D341Med (cell line): ENCODE results near the gene LHFPL3.
A peak's percentile ranks its signal among the peaks of the same experiment; 100 is the strongest.
"Not testable (repeated sequence)": the region's sequence is repeated elsewhere in the genome, so short reads cannot be mapped to it uniquely, and the experiment has no call there.

ENCODE experiments used
- DNase-seq: peaks from one replicate; pipeline ENCODE4 v3.0.0; 2012; ENCODE audit warnings: low spot score

The LHFPL3 gene

DNA sequence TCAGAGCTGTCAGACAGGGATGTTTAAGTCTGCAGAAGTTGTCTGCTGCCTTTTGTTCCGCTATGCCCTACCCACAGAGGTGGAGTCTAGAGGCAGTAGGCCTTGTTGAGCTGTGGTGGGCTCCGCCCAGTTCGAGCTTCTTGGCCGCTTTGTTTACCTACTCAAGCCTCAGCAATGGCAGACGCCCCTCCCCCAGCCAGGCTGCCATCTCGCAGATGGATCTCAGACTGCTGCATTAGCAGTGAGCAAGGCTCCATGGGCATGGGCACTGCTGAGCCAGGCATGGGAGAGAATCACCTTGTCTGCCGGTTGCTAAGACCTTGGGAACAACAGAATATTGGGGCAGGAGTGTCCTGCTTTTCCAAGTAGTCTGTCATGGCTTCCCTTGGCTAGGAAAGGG lies 267.2 kb downstream of the LHFPL3 start:
- DNase-seq: not testable (repeated sequence)

DNA sequence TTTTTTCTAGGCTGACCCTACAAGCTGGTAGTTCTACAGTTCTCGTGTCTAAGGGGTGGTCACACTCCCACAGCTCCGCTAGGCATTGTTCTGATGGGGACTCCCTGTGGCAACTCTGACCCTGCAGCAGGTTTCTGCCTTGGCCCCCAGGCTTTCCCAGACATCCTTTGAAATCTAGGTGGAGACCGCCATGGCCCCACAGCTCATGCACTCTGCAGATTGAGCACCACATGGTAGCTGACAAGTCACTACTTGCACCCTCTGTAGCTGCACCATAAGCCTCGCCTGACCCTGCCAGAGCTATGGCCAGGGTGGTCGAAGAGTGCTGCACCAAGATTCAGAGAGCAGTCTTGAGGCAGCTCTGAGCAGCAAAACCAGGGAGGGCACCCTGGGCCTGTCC lies 275.6 kb downstream of the LHFPL3 start:
- DNase-seq: no peak

DNA sequence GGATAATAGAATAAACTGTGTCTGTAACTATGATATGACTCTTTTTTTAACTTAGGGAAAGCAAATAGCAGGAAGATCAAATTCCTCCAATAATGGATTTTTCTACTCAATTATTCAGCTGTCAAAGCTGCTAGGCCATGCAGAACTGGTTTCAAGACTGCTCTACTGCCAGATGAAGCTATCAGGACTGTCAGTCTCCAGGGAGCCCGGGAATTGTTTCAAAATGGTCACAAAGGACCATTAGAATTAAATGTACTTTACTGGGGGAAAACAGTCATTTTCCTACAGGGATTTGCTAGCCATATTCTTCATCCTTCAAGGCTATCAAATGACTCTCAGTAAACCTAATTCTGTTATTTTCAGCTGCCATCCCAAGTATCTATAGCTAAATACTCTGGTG lies 276.3 kb downstream of the LHFPL3 start:
- DNase-seq: no peak

DNA sequence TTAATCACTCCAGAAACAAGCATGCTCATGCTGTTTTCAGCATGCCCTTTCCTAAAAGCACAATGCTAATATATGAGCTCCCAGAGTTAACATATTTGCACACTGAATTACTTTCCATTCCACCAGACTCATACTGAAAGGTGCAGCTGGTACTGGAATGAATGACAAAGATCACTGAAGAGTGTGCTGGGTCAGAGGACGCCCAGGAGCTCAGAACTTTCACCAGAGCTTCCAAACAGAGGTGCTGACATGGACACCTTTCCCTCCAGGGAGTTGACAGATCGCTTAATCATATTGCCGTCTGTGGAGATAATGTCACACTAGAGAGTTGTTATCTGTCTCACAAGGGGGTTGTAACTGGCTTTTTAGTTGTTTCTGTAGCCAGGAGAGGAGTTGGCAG lies 292.9 kb downstream of the LHFPL3 start:
- DNase-seq: no peak

DNA sequence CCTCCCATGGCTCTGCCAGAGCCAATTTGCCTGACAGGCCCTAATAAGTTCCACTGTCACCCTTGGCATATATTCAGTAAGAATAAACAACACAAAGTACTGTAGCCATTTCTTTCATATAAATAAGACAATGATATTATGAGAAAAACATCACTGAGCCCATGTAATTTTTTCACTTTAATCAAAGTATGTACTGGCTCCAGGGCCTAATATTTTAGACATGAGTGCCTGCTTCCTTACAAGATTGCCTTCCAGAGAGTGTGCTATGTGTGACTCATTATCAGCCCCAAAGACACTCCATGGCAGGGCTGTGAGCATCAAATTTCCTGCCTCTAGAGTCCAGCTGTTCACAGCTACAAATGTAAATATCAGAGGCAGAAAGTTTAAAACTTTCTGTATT lies 297.6 kb downstream of the LHFPL3 start:
- no peak for DNase-seq

DNA sequence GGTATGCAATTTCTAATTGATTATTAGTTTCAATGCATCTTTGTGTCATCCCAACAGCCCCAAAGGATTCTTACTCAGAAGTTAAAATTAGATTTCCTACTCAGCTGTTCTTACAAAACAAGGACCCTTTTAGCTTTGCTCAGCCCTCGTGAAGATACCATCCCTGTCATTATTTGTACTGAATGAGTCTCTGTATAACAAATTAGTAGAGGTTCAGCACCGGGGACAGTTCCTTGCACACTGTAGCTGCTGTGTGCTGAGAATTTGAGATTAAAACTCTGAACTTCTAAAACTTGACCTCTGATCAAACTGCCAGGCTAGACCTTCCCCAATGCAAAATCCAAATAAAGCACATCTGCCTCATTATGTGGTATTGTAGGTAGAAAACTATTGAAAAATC lies 299.1 kb downstream of the LHFPL3 start:
- DNase-seq: no peak

DNA sequence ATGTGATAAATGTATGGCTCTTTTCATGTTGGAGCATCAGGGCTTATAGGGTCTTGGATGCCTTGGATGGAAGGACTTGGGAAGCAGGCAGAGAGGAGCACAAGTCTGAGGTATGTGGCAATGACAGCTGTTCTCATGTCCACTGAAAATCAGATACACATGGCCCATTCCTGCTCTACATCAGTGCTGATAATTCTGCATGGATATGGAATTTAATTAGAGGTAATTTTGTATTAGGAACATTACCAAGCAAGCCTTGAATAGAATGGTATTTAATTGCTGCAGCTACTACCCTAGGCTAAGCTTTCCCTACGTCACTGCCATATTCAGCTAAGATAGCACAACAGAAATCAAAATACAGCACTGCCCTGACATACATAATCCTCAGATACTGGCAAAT lies 299.6 kb downstream of the LHFPL3 start:
- no peak for DNase-seq

DNA sequence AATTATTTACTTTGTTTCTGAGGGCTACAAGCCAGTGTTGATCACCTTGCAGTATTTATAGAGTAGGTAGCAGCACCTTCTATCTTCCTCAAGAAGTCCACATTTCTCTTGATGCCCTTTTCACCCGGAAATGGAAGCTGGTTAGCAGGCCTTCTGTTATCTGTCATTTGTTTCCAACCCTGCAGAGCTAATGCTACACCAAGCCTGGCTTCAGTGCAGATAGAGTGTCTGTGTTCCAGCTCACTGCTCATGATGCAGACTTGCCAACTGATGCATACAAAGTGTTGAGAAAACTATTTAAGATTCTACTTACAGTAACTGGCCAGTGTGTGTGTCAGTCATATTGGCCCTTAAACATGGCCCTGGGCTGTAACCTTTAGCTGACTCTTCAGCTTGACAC lies 301.0 kb downstream of the LHFPL3 start:
- no peak for DNase-seq

DNA sequence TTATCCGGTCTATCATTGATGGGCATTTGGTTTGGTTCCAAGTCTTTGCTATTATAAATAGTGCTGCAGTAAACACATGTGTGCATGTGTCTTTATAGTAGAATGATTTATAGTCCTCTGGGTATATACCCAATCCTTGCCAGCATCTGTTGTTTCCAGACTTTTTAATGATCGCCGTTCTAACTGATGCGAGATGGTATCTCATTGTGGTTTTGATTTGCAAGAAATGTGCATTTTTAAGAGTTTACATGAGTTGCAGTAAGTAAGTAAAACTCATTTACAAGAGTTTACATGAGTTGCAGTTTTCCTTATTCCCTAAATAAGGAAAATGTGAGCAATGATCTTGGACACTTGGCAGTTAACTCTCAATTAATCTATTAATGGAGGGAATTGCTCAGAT lies 312.1 kb downstream of the LHFPL3 start:
- no peak for DNase-seq

DNA sequence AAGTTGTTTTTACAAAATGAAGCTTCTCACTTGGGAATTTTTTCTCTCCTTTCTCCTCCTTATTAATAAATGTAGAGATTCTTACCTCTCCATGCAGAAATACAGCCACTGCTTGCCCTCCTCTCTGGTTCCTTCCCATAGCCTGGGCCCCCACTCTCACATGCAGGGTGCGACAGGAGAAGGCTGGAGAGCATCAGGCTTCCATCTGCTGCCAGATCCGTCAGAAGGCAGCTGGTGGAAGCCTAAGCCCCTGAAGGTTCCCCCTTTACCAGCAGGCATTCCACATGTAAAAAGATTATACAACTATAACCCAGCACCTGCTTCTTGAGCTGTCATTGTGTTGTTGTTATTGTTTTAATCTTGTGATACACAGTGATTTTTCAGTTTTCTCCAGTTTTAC lies 314.2 kb downstream of the LHFPL3 start:
- peak; percentile 38 for DNase-seq

DNA sequence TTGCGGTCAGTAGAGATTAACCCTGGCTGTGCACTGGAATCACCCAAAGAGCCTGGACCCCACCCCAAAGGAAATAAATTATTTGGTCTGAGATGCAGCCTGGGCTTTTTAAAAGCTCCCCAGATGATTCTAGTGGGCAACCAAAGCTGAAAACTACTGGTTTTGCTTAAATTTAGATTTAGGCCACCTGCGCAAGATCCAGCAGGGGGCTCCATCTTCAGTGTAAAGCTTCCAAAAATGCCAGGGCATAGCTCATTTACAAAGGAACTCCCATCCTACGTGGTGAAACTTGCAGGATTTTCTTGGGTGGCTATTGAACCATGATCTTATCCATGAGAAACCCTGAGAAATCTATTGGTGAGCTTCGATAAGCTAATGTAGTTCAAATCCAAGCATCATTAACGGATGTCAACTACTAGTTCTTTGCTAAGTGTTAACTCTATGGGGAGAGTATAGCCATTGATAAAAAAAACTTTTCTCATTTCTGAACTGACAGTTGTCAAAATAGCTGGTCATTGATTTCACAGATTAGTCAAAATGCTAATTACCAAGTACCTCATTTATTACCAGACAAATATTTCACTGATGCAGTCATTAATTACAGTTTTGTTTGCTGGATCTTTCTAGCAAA lies 315.3 kb downstream of the LHFPL3 start:
- DNase-seq: peak; percentile 63

DNA sequence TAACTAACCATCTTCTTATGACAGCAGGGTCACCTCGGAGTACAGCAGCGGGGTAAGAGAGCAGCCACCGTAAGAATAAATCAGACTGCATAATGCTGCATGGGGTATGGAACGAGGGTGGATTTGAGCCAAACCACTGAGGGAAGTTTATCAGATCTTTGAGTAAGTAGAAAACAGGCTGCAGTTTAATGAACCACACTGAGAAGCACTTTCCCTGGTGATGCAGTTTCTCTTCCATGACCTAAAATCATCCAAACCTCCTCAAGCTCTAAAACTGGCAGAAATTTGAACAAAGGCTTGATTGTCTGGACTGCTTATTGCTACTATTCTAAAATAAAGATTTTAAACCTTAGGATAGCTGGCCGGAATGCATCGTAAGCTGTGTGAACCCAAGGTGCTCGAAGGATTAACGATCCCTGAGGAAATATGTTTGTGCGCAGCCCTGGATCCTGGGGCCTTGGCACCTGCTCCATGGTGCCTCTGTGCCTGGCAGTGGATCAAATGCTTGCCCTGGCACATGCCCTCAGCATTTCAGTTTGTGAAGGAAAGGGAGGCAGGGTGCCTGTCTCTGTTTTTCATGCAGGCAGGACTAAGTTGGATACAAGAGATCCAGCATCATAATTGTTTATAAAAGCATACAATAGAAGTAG lies 322.7 kb downstream of the LHFPL3 start:
- DNase-seq: peak; percentile 43

DNA sequence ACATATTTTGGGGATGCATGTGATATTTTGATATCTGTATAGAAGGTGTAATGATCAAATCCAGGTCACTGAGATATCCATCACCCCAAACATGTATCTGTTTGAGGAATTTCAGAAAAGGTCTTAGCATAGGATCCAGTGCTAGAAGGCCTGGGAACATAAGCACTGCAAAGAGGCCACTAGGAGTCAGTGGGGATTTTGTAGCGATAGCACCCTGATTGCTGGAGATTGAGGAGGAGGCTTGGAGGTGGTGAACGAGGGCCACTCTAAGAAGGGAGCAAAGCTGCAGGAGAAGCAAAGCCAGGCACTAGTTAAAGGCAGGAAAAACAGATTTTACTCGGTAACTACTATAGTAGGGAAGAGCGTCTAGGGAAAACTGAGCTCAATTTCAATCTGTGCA lies 324.0 kb downstream of the LHFPL3 start:
- DNase-seq: no peak

DNA sequence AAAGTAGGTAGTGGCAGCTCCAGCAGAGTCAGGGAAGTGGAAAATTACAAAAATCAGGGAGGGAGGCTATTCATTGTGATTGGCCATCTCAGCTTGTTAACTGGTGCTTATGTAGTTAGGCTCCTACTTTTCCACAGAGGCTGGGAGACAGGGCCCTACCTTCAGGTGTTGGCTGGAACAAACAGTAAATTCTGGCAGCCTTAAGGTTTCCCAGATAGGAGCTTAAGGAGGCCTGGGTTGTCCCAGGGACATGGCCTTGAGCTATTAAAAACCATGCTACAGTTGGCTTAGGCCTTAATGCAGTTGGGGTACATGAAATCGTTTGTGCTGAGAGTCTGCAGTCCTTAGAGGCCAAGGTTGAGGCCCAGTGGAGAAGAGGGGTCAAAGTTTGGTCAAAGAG lies 324.5 kb downstream of the LHFPL3 start:
- DNase-seq: no peak

DNA sequence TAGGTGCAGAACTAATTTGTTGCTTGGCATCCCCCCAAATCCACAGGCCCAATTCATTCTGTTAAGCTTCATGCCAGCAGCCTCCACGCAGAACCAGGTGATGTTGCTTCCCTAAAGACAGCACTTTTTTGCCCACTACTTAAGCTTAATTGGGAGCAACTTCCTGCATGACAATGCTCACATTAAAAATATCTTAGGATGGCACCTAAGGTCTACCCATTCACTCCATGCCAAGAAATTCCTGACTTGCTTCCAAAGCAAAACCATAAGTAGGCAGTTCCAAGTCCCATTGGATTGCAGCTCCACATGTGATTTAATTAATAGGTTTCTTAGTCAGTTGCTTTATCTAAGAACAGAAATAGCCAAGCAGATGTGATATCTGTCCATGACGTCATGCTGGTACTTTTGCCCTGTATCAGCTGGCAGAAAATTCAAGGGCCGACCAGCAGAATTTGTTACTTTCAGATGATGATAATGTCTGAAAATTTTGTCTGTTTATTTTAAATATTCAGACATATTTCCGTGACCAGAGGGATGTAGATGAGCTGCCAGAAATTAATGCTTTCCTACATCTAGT lies 325.5 kb downstream of the LHFPL3 start:
- DNase-seq: no peak

DNA sequence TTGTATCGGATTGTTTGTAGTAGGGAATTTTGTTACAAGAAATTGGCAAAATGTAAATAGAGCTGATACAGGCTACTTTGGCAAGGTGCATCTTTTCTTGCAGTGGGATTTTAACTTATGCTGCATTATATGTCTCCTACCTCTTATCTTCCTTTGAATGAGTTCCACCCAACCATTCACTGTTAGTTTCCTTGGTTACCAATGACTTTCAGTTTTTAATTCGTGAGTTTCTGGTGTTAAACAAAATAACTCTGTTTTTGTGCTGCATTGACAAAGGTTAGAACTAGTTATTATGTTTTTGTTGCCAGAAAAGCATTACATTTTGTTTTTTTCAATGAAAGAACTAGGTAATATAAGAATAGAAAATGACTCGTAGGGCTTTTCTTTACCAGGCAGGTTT lies 327.2 kb downstream of the LHFPL3 start:
- DNase-seq: no peak

DNA sequence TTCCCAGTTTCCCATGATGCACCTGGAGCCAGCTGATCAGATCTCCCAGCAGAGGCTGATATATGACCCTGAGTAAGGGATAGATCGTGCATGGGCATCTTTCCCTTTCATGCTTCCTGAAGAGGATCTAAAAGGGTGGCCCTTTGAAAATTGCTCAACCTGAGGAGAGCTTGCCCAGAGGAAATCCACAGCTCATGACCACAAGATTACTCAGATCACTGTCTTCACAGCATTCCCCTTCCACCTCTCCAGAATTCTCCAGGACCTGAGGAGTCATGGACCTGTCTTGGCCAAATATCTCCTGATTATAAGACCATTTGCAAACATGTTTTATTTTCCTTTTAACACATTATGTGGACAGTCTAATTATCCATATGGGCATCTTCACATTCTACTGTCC lies 328.1 kb downstream of the LHFPL3 start:
- DNase-seq: no peak

DNA sequence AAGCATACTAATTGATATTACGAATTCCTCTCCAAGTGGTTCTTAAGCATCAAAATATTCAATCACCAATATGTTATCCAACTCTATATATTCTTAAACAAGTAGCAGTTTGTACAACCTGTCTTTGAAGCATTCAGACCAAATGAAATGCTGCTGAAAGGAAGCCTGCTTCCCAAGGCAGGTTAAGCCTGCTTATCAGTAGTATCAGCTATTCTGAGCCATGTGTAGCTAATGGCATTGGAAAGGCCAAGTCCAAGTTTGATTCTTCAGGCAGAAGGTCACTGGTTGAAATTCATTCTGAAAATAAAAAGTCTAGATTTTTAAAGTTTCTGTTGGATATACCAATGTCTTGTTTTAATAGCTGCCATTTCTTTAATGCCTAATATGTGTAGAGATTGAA lies 328.7 kb downstream of the LHFPL3 start:
- DNase-seq: no peak

DNA sequence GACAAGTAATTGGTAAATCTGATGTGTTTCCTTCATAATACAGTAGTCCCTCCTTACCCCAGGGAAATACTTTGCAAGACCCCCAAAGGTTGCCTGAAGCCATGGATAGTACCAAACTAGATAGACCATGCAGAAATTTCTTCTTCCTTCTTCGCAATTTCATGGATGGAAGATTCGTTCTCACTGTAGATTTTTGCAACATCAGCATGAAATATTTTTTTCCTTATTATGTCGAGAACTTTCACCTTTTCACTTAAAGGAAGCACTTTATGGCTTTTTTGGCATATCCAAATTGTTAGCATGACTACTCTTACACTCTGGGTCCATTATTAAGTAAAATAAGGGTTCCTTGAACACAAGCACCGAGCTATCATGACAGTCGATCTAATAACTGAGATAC lies 333.2 kb downstream of the LHFPL3 start:
- DNase-seq: no peak

DNA sequence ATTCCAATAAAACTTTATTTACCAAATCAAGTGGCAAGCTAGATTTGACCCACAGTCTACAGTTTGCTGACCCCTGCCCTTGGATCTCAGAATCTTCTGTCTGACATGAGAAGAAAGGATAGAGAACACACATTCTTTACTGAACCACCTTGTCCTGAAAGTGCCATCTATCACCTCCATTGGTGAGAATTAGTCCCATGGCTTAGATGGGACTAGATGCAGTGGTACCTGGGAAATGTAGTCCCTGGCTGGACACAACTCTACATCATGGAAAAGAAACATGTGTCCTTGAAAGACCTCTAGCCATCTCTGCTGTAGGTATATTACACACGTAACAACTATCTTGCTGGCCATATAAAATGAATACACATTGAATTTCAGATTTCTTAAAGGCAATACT lies 336.2 kb downstream of the LHFPL3 start:
- DNase-seq: no peak

DNA sequence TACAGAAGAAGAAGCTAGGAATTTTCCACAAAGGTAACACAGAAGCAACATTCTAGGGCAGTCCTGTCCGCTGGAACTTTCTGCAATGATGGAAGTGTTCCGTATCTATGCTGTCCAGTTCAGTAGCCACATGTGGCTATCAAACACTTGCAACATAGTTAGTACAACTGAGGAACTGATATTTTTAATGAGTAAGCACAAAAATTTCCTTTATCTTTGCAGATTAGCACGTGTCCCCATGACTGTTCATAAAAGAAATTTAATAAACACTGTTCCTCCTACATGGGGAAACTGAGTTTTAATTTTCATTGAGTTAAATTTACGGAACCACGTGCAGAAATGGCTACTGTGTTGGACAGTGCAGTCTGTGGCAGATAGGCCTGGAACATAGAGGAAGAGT lies 349.2 kb downstream of the LHFPL3 start:
- DNase-seq: no peak

DNA sequence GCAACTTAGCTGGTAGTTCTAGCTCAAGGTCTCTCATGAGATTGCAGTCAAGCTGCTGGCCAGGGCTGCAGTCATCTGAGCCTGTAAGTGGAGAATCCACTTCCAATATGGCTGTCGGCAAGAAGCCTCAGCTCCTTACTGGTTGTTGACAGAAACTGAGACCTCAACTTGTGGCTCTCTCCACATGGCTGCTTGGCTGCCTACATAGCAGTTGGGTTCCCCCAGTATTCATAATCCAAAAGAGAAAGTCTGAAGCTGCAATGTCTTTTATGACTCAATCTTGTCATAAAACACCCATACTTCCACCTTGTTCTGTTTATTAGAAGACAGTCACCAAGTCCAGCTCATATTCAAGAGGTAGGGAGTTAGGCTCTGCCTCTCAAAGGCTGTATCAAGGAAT lies 350.7 kb downstream of the LHFPL3 start:
- no peak for DNase-seq

DNA sequence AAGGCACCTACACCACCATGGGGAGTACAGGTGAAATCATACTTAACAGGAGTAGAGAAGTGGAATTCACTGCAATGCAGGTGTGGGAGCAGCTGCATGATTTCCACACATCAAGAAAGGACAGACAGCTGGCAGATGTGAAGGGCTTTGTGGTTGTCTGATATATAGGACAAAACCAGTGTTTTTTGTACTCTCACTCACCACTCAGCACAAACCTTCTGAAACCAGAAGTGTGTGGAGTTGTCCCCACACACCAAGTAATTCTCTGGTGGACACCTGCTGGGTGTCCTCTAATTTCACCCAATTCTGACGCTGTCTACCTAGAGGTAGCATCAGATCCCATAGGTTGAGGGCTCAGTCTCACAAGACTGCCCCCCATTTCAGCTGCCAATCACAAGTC lies 357.9 kb downstream of the LHFPL3 start:
- DNase-seq: no peak

DNA sequence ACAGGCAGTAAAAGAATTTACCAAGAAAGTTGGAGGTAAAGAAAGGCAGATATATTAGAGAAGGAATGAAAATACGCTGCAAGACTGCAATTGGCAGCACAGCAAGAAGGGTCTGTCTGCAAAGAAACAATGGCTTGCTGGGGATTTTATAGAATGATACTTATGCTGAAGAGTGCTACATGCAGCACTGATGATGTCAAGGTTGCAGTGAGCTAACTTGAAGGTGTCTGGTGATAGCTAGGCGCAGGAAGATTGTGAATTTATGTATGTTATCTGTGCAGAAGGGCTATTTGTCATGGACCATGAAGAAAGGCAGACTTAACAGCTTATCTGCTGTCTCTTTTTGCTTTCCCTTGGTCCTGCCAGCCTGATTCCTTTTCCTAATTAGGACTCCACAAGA lies 366.3 kb downstream of the LHFPL3 start:
- DNase-seq: no peak
